Pons (tissue), 1 donor: Measurements from ENCODE around the gene ICA1.

Experiments used
- DNase-seq: peaks from one replicate; pipeline ENCODE4 v3.0.0-alpha.2; 2016; ENCODE audit warnings: low spot score

Gene ICA1

GRCh38 chr7:8197994-8198698 lies 63.8 kb downstream of the ICA1 start:
- DNase-seq = no peak

- no peak for DNase-seq
Measured at GRCh38 chr7:8192897-8193296, 69.1 kb downstream of the ICA1 start.

GRCh38 chr7:8190119-8190895 lies 71.7 kb downstream of the ICA1 start:
- peak; percentile 90 for DNase-seq

GRCh38 chr7:8189625-8190024 lies 72.3 kb downstream of the ICA1 start:
- DNase-seq = no peak

- peak; percentile 61 for DNase-seq
Measured at GRCh38 chr7:8185926-8186683, 75.9 kb downstream of the ICA1 start.

- no peak for DNase-seq
Measured at GRCh38 chr7:8184221-8184620, 77.7 kb downstream of the ICA1 start.

GRCh38 chr7:8179486-8179885 lies 82.5 kb downstream of the ICA1 start:
- peak; percentile 49 for DNase-seq

- no peak for DNase-seq
Measured at GRCh38 chr7:8178353-8178752, 83.6 kb downstream of the ICA1 start.

- peak; percentile 66 for DNase-seq
Measured at GRCh38 chr7:8177109-8177933, 84.6 kb downstream of the ICA1 start.

- DNase-seq = peak; percentile 73
Measured at GRCh38 chr7:8176370-8177081, 85.4 kb downstream of the ICA1 start.

GRCh38 chr7:8175929-8176369 lies 86.0 kb downstream of the ICA1 start:
- DNase-seq = no peak

- no peak for DNase-seq
Measured at GRCh38 chr7:8172372-8173354, 89.3 kb downstream of the ICA1 start.

- no peak for DNase-seq
Measured at GRCh38 chr7:8169171-8169570, 92.8 kb downstream of the ICA1 start.

- no peak for DNase-seq
Measured at GRCh38 chr7:8168336-8168735, 93.6 kb downstream of the ICA1 start.

GRCh38 chr7:8165150-8165549 lies 96.8 kb downstream of the ICA1 start:
- DNase-seq = no peak

GRCh38 chr7:8162181-8162580 lies 99.8 kb downstream of the ICA1 start:
- DNase-seq = no peak

GRCh38 chr7:8161364-8161828 lies 100.6 kb downstream of the ICA1 start:
- peak; percentile 34 for DNase-seq

GRCh38 chr7:8160779-8161345 lies 101.1 kb downstream of the ICA1 start:
- no peak for DNase-seq

GRCh38 chr7:8160250-8160649 lies 101.7 kb downstream of the ICA1 start:
- DNase-seq = no peak
